Occipital lobe (tissue), 3 donors: ENCODE measurements around the gene SIRPB2. TPM values are rescaled to one million over a fixed set of nuclear protein-coding genes. Genes with fewer than 3 reads are reported as not detected.

Source experiments
- DNase-seq: peaks from one replicate; lab custom pipeline; 2025; lab: John Stamatoyannopoulos, UW
- small RNA-seq: library from RNA; depleted of rRNA; stranded (forward); fragments of <200 nt; gene quantifications from one replicate; pipeline ENCODE3, GENCODE V24; 2014
- total RNA-seq: library from RNA; depleted of rRNA; stranded (reverse); fragments of >200 nt; gene quantifications from one replicate; pipeline ENCODE4 v1.2.3, GENCODE V29; 2014

Gene SIRPB2
- total RNA-seq, 1 donor from 2014 or later: 0.62 TPM

GRCh38 chr20:1443085-1443484, 48.1 kb downstream of the SIRPB2 start:
- no peak for DNase-seq

DNA sequence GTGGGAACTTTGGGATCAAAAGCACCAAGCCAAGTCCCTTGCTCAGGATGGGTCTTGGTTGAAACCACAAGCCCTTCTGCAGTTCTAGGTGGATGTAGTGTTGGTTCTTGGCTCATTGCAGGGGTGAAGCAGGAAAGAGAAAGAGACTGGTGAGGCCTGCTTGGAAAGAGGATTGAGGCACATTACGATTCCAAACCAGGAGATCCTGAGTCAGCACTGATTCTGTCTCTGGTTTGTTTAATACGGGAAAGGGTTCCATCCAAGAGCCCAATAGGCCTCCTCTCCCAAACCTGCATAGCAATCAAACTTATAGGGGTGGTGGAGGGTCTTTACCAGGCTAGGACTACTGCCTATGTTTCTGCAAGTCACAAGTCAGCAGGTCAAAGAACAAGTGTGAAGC, 48.9 kb downstream of the SIRPB2 start:
- DNase-seq: no peak

GRCh38 chr20:1441133-1441532, 50.1 kb downstream of the SIRPB2 start:
- DNase-seq: no peak

GRCh38 chr20:1440024-1440423, 51.2 kb downstream of the SIRPB2 start:
- no peak for DNase-seq

DNA sequence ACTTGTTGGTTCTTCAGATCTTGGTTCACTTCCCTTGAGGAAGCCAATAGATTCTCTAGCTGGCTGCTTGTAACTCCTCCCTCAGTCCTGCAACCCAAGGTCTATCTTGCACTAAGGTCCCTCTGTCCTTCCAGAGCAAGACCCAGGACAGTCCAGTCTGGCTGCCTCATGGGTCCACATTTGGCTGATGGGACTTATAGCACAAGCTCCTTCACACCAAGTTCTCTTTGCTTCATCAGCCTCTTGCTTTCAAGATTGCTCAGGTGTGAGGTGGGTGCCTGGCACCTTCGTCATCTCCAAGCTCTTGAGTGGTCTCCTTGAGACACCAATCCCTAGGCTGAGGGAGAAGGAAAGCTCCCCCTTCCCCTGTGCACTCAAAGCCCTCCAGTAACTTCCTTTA, 52.9 kb downstream of the SIRPB2 start:
- DNase-seq: no peak

GRCh38 chr20:1437235-1437904, 53.9 kb downstream of the SIRPB2 start:
- DNase-seq: peak; percentile 44

DNA sequence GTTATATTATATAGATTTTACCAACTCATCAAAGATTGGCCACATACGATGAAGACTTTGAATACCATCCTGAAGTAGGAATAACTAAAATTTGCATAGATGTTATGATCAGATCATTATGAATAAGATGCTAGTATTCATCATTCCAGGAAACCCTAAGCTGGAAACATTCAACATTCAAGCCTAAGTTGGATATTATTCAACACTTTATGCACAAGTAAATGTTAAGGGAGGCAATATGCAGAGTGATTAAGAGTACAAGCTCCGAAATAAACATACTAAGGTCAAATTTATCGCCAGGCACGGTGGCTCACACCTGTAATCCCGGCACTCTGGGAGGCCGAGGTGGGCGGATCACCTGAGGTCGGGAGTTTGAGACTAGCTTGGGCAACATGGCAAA, 55.0 kb downstream of the SIRPB2 start:
- DNase-seq: no peak

- no peak for DNase-seq
These were observed 55.9 kb downstream of the SIRPB2 start for GRCh38 chr20:1435337-1435699.

DNA sequence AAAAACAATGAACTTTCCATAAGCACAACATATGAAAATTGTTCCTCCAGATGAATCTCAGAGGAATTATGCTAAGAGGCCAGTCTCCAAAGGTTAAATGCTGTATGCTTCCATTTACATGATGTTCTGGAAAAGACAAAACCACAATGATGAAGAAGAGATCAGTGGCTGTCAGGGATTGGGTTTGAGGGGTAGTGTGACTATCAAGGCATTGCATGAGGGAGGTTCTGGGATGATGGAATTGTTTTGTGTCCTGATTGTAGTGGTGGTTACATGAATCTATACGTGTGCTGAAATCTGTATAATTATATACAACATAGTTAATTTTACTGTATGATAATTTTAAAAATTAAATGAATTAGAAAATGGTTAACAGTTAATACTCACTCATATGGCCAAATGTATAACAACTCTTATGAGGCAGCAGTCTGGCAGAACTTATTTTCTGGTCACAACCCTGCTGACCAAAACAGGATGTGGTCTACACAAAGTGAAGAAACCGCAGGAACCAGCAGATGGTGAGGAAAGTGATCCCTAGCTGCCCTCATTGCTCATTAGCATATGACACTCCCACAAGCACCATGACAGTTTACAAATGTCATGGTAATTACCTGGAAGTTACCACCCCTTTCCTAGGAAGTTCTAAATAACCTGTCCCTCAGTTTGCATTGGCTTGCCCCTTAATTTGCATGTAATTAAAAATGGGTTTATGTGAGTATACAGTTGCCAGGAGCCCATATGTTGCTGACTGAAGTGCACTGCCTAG, 56.5 kb downstream of the SIRPB2 start:
- DNase-seq: no peak

- DNase-seq: no peak
These were observed 60.1 kb downstream of the SIRPB2 start for GRCh38 chr20:1431158-1431557.

DNA sequence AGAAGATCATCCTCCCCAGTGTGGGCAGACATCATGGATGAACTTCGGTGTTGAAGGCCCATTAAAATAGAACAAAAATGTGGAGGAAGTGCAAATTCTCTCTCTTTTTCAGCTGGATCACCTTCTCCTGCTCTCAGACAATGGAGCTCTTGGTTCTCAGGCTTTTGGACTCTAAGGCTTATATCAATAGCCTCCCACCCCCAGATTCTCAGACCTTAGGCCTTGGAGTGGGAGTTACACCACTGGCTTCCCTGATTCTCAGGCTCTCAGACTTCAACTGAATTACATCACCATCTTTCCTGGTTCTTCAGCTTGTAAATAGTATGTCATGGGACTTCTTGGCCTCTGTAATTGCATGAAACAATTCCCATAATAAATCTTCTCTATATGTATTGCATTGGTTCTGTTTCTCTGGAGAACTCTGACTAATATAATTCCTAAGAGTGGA, 61.2 kb downstream of the SIRPB2 start:
- DNase-seq: no peak

DNA sequence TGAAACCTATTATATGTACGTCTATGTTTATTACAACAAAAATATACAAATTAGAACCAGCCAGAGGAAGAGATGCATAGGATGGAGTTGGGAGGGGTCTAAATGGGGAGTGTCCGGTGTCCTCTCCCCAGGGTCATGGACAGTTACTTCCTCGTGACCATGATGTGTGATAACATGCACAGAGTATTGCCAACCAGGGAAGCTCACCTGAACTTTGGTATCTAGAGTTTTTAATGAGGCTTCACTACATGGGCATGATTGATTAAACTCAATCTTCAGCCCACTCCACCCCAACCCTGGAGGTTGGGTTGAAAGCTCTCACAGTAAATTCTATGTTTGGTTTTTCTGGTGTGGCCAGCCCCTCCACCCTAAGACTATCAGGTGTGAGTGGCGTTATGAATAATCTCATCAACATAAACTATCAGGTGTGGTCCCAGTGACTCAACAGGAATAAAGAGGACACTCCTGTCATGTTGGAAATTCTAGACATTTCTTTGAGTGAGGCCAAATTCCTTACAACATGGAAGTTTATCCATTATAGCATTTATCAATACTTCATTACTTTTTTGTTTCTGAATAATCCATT, 62.0 kb downstream of the SIRPB2 start:
- DNase-seq: no peak

DNA sequence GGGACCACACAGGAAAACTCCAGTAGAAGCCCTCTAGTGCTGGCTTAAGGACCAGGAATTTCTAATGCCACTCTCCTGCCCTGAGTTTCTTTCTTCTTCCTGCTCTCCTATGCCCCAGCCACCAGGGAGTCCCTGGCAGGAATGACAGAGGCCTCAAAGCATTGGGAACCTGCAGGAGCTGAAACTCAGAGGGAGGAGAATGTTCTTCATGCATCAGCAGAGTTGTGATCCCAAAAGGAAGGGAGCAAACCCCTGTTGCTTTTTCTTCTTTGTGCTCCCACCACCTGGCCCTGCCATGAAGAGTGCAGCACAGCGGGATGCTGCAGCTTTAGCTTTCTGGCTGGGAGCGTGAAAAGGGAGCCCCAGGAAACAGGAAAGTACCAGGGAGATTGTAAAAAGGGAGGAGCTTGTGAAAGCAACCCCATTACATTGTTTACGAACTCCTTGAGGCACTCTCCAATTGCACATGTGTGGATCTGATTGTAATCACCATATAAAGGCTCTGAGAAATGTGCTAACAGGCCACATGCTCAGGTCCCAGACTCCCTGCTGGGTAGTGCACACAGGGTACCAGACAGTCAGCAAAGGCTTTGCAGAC, 63.7 kb downstream of the SIRPB2 start:
- DNase-seq: no peak

- no peak for DNase-seq
These were observed 64.9 kb downstream of the SIRPB2 start for GRCh38 chr20:1426231-1426849.

Small RNAs within 50 kb of the gene (small RNA-seq; reads per million reads assigned to genes)
- gene RNU6-917P: not detected

Other genes with a start within 250 kb of the SIRPB2 start
- gene SNPH, start 225.1 kb downstream of the SIRPB2 start, total RNA-seq: 23.4 TPM
- gene SDCBP2, start 162.3 kb downstream of the SIRPB2 start, total RNA-seq: 2.0 TPM
- 79.4 TPM for gene FKBP1A, start 98.4 kb downstream of the SIRPB2 start, total RNA-seq
- 28.9 TPM for gene NSFL1C, start 24.6 kb downstream of the SIRPB2 start, total RNA-seq
- gene SIRPD, start 66.3 kb upstream of the SIRPB2 start, total RNA-seq: not detected
- gene SIRPB1, start 128.6 kb upstream of the SIRPB2 start, total RNA-seq: 0.47 TPM
- not detected for gene SIRPG, start 166.4 kb upstream of the SIRPB2 start, total RNA-seq